BLaER1 (cell line): ENCODE data around the gene MYCBPAP.
A peak's percentile ranks its signal among the peaks of the same experiment; 100 is the strongest.

Experiments
- H3K27ac ChIP-seq: shearing (Covaris generic); formaldehyde crosslinking; 2 replicates; pipeline ENCODE4 v1.8.1; 2022
- H3K27me3 ChIP-seq: shearing (Covaris generic); formaldehyde crosslinking; 2 replicates; pipeline ENCODE4 v1.8.1; 2022
- H3K36me3 ChIP-seq: shearing (Covaris generic); formaldehyde crosslinking; 2 replicates; pipeline ENCODE4 v1.8.1; 2022
- H3K4me1 ChIP-seq: shearing (Covaris generic); formaldehyde crosslinking; 2 replicates; pipeline ENCODE4 v1.8.1; 2022
- H3K4me2 ChIP-seq: shearing (Covaris generic); formaldehyde crosslinking; 2 replicates; pipeline ENCODE4 v1.8.1; 2022
- H3K4me3 ChIP-seq: shearing (Covaris generic); formaldehyde crosslinking; 2 replicates; pipeline ENCODE4 v1.8.1; 2022
- H3K9ac ChIP-seq: shearing (Covaris generic); formaldehyde crosslinking; 2 replicates; pipeline ENCODE4 v1.8.1; 2022
- H3K9me3 ChIP-seq: shearing (Covaris generic); formaldehyde crosslinking; 2 replicates; pipeline ENCODE4 v1.8.1; 2022
- H4K20me1 ChIP-seq: shearing (Covaris generic); formaldehyde crosslinking; 2 replicates; pipeline ENCODE4 v1.8.1; 2022
- Cebpa-rat ChIP-seq: shearing (Covaris generic); IDR thresholded peaks from 2 replicates; pipeline ENCODE4 v1.8.1; 2022

The MYCBPAP gene

DNA sequence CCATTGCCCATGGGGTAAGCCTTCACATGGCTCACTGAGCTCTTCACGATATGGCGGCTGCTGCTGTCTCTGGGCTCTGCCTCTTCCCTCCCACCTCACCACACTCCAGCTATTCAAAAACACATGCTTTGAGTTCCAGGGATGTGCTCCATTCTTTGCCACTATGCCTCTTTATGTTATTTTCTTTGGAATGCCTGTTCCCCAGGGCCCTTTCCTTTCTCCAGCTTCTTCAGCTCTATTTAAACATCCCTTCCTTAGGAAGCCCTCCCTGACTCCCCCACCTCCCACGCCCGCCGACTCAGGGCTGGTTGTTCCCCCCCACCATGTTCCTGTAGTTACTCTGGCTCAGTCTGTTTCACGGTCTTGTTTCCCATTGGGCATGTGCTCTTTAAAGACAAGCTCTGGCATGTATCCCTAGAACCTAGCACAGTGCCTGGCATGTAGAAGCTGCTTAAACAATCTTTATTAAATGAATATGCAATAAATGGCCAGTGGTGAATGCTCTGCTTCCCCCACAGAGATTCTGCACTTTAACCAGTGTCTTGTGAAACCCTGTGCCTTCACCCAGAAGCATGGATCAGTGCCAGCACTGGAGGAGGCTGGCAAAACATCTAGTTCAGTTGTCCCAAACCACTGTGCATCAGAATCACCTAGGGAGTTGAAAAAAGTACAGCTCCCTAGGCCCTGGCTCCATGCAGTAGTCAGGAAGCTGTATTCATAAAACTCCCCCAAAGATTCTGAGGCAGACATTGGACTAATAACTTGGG is 6.9 kb downstream of the MYCBPAP start:
- Histone ChIP-seq H3K4me2 (peak overlapping the region; percentile 46), H3K4me3 (no peak overlapping the region), H3K27ac (no peak overlapping the region), H3K9ac (no peak overlapping the region), H3K27me3 (no peaks in the 10 kb centered on the region), H3K36me3 (no peaks in the 10 kb centered on the region), H3K9me3 (no peaks in the 10 kb centered on the region), H4K20me1 (no peaks in the 10 kb centered on the region), H3K4me1 (peaks cover 15% of the 10 kb centered on the region)
- no peak for TF ChIP-seq Cebpa-rat

DNA sequence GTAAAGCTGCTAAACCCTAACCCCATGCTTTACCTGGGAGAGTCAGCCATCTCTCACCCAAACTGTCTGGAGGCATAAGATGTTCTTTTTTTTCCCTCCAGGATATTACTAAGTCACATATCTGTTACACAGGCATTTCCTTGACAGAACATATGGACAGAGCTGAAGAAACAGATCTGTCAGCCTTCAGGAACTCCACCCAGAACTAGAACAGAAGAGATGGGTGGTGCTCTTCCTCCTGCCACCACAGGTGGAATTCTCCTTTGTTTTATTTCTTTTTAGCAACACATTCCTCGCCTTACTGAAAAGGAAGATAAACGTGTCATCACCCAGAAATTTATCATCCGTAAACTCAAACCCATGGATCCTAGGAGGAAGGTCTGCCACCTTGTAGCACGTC is 8.8 kb downstream of the MYCBPAP start:
- no peak for TF ChIP-seq Cebpa-rat

DNA sequence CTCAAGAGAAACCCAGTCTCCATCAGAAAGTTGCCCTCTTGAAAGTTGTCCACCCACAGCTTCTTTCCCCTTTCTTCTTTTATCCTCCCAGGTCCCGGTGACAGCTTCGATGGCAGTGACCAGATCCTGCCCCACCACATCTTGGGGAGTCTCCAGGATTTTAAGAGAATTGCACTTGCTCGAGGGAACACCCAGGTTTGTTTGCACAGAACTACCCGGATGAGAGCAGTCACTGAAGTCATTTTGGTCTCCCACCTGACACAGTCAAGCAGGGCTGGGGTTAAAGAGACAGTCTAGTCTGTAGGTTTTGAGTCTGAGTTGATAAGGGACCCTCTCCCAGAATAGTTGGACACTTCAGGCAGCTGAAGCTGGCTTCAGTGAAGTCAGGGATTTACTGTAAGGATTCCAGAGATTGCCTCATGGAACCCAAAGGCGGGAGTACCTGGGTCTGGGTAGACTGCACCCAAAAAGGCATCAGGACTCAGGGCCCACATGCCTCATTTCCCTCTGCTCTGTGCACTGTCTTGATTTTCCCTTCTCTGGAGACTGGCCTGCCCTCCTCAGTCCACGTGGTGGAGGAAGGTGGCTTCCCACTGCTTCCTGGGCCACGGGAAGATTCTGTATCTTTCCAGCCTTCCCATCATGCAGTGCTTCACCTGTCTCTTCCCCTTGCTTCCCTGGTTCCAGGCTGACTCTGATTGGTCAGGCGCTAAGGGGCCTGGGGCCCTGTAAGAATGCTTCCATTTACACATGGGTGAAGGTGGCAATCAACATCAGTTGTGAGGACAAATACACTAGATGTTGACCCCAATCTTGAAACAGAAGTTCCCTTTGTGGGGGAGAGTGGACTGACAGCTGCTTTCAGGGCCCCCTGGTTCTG is 9.5 kb downstream of the MYCBPAP start:
- Histone ChIP-seq H3K4me1 (peaks cover 15% of the 10 kb centered on the region), H3K4me2 (no peak overlapping the region), H3K27ac (no peak overlapping the region), H3K4me3 (no peak overlapping the region), H3K27me3 (no peaks in the 10 kb centered on the region), H3K9me3 (no peaks in the 10 kb centered on the region), H4K20me1 (no peaks in the 10 kb centered on the region), H3K9ac (no peak overlapping the region), H3K36me3 (no peaks in the 10 kb centered on the region)
- no peak for TF ChIP-seq Cebpa-rat

More for the DNA sequence above, 8.8 kb downstream of the MYCBPAP start:
- Histone ChIP-seq H3K4me3 (no peak overlapping the region), H3K27ac (no peak overlapping the region), H3K4me1 (peaks cover 15% of the 10 kb centered on the region), H3K27me3 (no peaks in the 10 kb centered on the region), H3K4me2 (no peak overlapping the region), H3K9me3 (no peaks in the 10 kb centered on the region), H3K9ac (no peak overlapping the region), H4K20me1 (no peaks in the 10 kb centered on the region), H3K36me3 (no peaks in the 10 kb centered on the region)

DNA sequence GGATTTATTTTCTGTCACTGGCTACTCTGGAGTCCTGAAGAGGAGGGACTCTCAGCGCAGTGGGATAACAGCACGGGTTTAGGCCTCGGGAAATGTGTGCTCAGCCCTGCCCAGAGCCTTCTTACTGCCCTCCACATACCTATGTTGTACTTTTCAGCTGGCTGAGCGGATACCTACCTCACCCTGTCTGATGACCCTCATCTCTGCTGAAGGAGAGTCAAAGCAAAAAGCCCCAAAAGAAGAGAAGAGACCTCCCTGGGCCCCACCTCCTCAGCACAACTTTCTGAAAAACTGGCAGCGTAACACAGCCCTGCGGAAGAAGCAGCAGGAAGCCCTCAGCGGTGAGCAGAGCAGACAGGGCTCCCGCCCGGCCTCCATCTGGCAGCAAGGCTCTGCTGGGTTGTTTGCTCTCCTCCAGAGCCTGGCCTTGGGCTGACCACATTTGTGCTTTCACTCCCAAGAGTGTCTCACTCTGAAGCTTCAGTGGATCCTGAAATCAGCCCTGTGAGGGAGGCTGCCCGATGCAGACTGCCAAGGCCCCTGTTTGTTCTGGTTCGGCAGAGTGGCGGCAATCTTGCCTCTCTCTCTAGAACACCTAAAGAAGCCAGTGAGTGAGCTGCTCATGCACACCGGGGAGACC is 10.3 kb downstream of the MYCBPAP start:
- H3K4me1 ChIP-seq = peaks cover 15% of the 10 kb centered on the region
- H3K4me2 ChIP-seq = no peak overlapping the region
- no peak for TF ChIP-seq Cebpa-rat
- H3K4me3 ChIP-seq = no peak overlapping the region
- no peak overlapping the region for H3K27ac ChIP-seq
- H3K36me3 ChIP-seq = no peaks in the 10 kb centered on the region
- H4K20me1 ChIP-seq = no peaks in the 10 kb centered on the region
- H3K9ac ChIP-seq = no peak overlapping the region
- H3K9me3 ChIP-seq = no peaks in the 10 kb centered on the region
- H3K27me3 ChIP-seq = no peaks in the 10 kb centered on the region

DNA sequence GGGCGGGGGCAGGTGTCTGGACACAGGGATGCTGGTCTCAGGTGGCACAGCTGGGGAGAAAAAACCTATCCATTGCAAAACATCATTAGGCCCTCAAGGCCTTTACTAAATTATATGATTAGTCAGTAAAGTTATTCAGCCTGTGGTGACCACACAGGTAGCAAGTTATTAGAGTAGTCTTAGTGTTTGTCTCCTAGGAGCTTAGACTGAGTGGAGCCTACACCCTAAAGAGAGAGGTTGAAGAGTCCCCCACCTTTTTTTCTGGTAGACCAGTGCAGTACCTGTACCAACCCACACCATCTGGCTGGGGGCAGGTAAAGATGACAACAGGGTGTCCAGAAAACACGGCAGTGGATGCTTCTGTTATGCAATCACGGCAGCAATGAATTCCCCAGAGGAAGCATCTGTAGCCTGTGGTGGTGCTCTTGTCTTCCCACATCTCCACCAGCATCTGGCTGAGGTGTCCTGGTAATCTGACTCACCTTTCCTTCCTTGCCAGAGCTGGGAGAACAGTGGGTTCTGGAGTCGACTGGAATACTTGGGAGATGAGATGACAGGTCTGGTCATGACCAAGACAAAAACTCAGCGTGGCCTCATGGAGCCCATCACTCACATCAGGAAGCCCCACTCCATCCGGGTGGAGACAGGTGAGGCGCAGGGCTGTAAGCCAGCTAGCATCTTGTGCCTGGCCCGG is 11.0 kb downstream of the MYCBPAP start:
- no peak overlapping the region for H3K27ac ChIP-seq
- H3K4me2 ChIP-seq = no peak overlapping the region
- H3K27me3 ChIP-seq = no peaks in the 10 kb centered on the region
- H3K36me3 ChIP-seq = no peaks in the 10 kb centered on the region
- H4K20me1 ChIP-seq = no peaks in the 10 kb centered on the region
- TF ChIP-seq Cebpa-rat = no peak
- H3K9ac ChIP-seq = no peak overlapping the region
- no peaks in the 10 kb centered on the region for H3K9me3 ChIP-seq
- H3K4me1 ChIP-seq = peaks cover 15% of the 10 kb centered on the region
- no peak overlapping the region for H3K4me3 ChIP-seq

DNA sequence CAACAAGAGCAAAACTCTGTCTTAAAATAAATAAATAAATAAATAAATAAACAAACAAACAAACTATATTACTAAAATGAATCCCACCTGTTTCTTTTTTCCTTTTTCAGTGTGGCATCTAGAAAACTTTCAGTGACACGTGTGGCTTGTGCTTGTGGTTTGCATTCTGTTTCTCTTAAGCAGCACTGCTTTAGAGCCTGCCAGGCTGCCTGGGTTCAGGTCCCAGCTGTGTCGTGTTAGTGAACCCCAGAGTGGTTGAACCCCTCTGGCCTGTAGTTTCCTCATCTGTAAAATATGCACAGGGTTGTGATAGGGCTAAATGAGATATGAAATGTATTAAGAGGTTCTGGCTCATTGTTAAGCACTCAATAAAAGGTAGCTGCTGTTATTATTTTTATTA is 12.2 kb downstream of the MYCBPAP start:
- Histone ChIP-seq H3K4me3 (no peak overlapping the region), H3K4me1 (peaks cover 7% of the 10 kb centered on the region), H3K9me3 (no peaks in the 10 kb centered on the region), H3K27ac (no peak overlapping the region), H4K20me1 (no peaks in the 10 kb centered on the region), H3K9ac (no peak overlapping the region), H3K27me3 (no peaks in the 10 kb centered on the region), H3K4me2 (no peak overlapping the region), H3K36me3 (no peaks in the 10 kb centered on the region)
- TF ChIP-seq Cebpa-rat = no peak

DNA sequence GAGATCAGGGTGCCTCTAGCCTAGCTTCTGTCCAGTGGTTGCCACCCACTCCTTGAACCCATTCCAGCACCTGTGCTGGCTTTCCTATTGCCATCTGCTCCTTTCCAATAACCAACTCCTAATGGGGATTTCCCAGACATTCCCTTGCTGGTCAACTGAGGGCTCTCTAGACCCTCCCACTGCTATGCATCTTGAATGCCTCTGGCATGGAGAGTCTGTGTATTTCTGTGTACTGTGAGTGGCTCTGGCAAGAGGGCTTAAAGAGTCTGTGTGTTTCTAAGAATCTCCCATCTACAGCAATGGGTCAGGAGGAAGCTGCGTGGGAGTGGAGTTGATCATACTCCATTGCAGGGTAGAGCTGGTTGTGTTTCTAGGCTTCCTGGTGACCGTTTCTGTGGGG is 13.3 kb downstream of the MYCBPAP start:
- TF ChIP-seq Cebpa-rat = no peak
- Histone ChIP-seq H3K9me3 (no peaks in the 10 kb centered on the region), H3K27ac (no peak overlapping the region), H4K20me1 (no peaks in the 10 kb centered on the region), H3K4me2 (no peak overlapping the region), H3K36me3 (no peaks in the 10 kb centered on the region), H3K27me3 (no peaks in the 10 kb centered on the region), H3K4me3 (no peak overlapping the region), H3K9ac (no peak overlapping the region), H3K4me1 (no peaks in the 10 kb centered on the region)

DNA sequence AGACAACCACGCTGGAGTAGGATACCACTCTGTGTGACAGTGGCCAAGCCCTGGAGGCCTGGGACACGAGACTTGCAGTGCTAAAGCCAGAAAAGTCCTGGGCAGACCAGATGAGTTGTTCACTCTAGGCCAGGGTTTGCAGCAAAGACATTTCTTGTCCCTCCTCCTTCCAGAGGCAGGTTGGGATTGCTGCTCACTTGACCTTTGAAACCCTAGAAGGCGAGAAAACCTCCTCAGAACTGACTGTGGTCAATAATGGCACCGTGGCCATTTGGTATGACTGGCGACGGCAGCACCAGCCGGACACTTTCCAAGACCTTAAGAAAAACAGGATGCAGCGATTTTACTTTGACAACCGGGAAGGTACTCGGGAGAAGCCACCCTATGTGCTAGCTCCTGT is 14.5 kb downstream of the MYCBPAP start:
- H3K9me3 ChIP-seq = no peaks in the 10 kb centered on the region
- no peak overlapping the region for H3K4me2 ChIP-seq
- H3K4me3 ChIP-seq = no peak overlapping the region
- no peak overlapping the region for H3K9ac ChIP-seq
- H3K36me3 ChIP-seq = no peaks in the 10 kb centered on the region
- peaks cover 9% of the 10 kb centered on the region for H3K4me1 ChIP-seq
- H4K20me1 ChIP-seq = no peaks in the 10 kb centered on the region
- TF ChIP-seq Cebpa-rat = no peak
- no peak overlapping the region for H3K27ac ChIP-seq
- H3K27me3 ChIP-seq = no peaks in the 10 kb centered on the region

DNA sequence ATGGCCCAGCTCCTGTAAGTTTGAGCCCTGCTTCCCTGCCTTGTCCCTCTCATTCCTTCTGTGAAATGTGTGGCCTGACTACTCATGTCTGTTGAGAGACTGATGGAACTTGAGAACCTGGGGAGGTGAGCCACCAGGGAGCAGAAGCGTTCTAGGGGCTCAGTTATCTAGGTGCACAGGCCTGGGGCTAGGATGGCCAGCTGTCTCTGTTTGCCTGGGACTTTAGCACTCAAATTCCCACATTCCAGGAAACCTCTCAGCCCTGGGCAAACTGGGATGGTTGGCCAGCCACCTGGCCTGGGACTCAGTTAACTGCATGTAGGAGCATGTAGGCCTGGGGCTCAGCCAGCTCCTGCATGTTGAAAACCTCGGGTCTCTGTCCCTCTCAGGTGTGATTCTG is 15.0 kb downstream of the MYCBPAP start:
- TF ChIP-seq Cebpa-rat = no peak
- Histone ChIP-seq H3K9ac (no peak overlapping the region), H3K4me3 (no peak overlapping the region), H3K4me1 (peaks cover 11% of the 10 kb centered on the region), H4K20me1 (no peaks in the 10 kb centered on the region), H3K36me3 (no peaks in the 10 kb centered on the region), H3K4me2 (no peak overlapping the region), H3K27me3 (no peaks in the 10 kb centered on the region), H3K27ac (no peak overlapping the region), H3K9me3 (no peaks in the 10 kb centered on the region)
